ENCODE results near the gene CSNK1A1.
"Not testable (repeated sequence)": the region's sequence is repeated elsewhere in the genome, so short reads cannot be mapped to it uniquely, and the experiment has no call there.

Gene CSNK1A1
- total RNA-seq = 168 to 182 (median 171) reads per million in 3 donors

GRCh38 chr5:149551227-149552037, at the start of gene CSNK1A1:
Gene CSNK1A1 (minus strand): TSS chr5:149551439. CDS start chr5:149550964, 475 bp downstream.
- peak within 1 kb of the TSS; percentile 92 for H3K4me3 ChIP-seq (ENCODE audit: insufficient read depth, low read depth, low read length, poor library complexity, severe bottlenecking)
- peak; percentile 97 to 98 (median 98) for DNase-seq
- peak within 1 kb of the TSS; percentile 97 for H3K27ac ChIP-seq (ENCODE audit: insufficient read depth, low read length, poor library complexity, severe bottlenecking)
- peaks cover 10% of the 10 kb centered on the region for H3K36me3 ChIP-seq (ENCODE audit: control insufficient read depth, insufficient read depth, low read length)
- H3K9me3 ChIP-seq (ENCODE audit: control insufficient read depth, low read length) = no peaks in the 10 kb centered on the region
- peaks cover 16% of the 10 kb centered on the region for H3K4me1 ChIP-seq (ENCODE audit: control insufficient read depth, insufficient read depth, low read length, poor library complexity, severe bottlenecking)
- no peaks in the 10 kb centered on the region for H3K27me3 ChIP-seq (replicated peaks; ENCODE audit: control insufficient read depth, insufficient read depth, low read length, poor library complexity, severe bottlenecking)

GRCh38 chr5:149600932-149601331, 49.7 kb upstream of the CSNK1A1 start:
- no peaks in the 10 kb centered on the region for H3K36me3 ChIP-seq (ENCODE audit: control insufficient read depth, insufficient read depth, low read length)
- no peak overlapping the region for H3K4me3 ChIP-seq (ENCODE audit: insufficient read depth, low read depth, low read length, poor library complexity, severe bottlenecking)
- no peaks in the 10 kb centered on the region for H3K9me3 ChIP-seq (ENCODE audit: control insufficient read depth, low read length)
- H3K27me3 ChIP-seq (replicated peaks; ENCODE audit: control insufficient read depth, insufficient read depth, low read length, poor library complexity, severe bottlenecking) = no peaks in the 10 kb centered on the region
- H3K27ac ChIP-seq (ENCODE audit: insufficient read depth, low read length, poor library complexity, severe bottlenecking) = no peak overlapping the region
- DNase-seq = no peak
- no peaks in the 10 kb centered on the region for H3K4me1 ChIP-seq (ENCODE audit: control insufficient read depth, insufficient read depth, low read length, poor library complexity, severe bottlenecking)

DNA sequence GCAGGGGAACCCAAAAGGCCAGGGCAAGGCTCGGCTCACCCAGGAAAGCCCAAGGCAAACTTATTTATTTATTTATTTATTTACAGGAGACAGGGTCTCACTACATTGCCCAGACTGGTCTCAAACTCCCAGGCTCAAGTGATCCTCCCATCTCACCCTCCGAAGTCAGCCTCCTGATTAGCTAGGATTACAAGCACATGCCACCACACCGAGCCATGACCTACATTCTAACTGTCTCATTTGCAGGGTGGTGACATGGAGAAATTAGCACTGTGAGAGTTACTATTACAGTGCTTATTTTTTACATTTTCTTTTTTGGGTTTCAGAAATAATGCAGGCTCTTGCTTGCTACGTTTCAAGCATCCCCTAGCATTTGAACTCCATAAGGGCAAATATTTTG, 48.1 kb upstream of the CSNK1A1 start:
- no peak overlapping the region for H3K27ac ChIP-seq (ENCODE audit: insufficient read depth, low read length, poor library complexity, severe bottlenecking)
- no peak for DNase-seq
- H3K36me3 ChIP-seq (ENCODE audit: control insufficient read depth, insufficient read depth, low read length) = no peaks in the 10 kb centered on the region
- H3K9me3 ChIP-seq (ENCODE audit: control insufficient read depth, low read length) = no peaks in the 10 kb centered on the region
- H3K4me3 ChIP-seq (ENCODE audit: insufficient read depth, low read depth, low read length, poor library complexity, severe bottlenecking) = no peak overlapping the region
- no peaks in the 10 kb centered on the region for H3K27me3 ChIP-seq (replicated peaks; ENCODE audit: control insufficient read depth, insufficient read depth, low read length, poor library complexity, severe bottlenecking)
- H3K4me1 ChIP-seq (ENCODE audit: control insufficient read depth, insufficient read depth, low read length, poor library complexity, severe bottlenecking) = no peaks in the 10 kb centered on the region

- DNase-seq = no peak
- Histone ChIP-seq H3K27ac (ENCODE audit: insufficient read depth, low read length, poor library complexity, severe bottlenecking) (no peak overlapping the region), H3K4me1 (ENCODE audit: control insufficient read depth, insufficient read depth, low read length, poor library complexity, severe bottlenecking) (no peaks in the 10 kb centered on the region), H3K27me3 (replicated peaks; ENCODE audit: control insufficient read depth, insufficient read depth, low read length, poor library complexity, severe bottlenecking) (no peaks in the 10 kb centered on the region), H3K4me3 (ENCODE audit: insufficient read depth, low read depth, low read length, poor library complexity, severe bottlenecking) (no peak overlapping the region), H3K36me3 (ENCODE audit: control insufficient read depth, insufficient read depth, low read length) (no peaks in the 10 kb centered on the region), H3K9me3 (ENCODE audit: control insufficient read depth, low read length) (no peaks in the 10 kb centered on the region)
These were observed 47.7 kb upstream of the CSNK1A1 start for GRCh38 chr5:149598966-149599365.

- H3K9me3 ChIP-seq (ENCODE audit: control insufficient read depth, low read length); H3K27me3 ChIP-seq (replicated peaks; ENCODE audit: control insufficient read depth, insufficient read depth, low read length, poor library complexity, severe bottlenecking); DNase-seq; H3K4me1 ChIP-seq (ENCODE audit: control insufficient read depth, insufficient read depth, low read length, poor library complexity, severe bottlenecking); H3K36me3 ChIP-seq (ENCODE audit: control insufficient read depth, insufficient read depth, low read length); H3K27ac ChIP-seq (ENCODE audit: insufficient read depth, low read length, poor library complexity, severe bottlenecking); H3K4me3 ChIP-seq (ENCODE audit: insufficient read depth, low read depth, low read length, poor library complexity, severe bottlenecking): not testable (repeated sequence)
These were observed 47.0 kb upstream of the CSNK1A1 start for GRCh38 chr5:149598234-149598633.

- no peak overlapping the region for H3K27ac ChIP-seq (ENCODE audit: insufficient read depth, low read length, poor library complexity, severe bottlenecking)
- DNase-seq = no peak
- no peaks in the 10 kb centered on the region for H3K4me1 ChIP-seq (ENCODE audit: control insufficient read depth, insufficient read depth, low read length, poor library complexity, severe bottlenecking)
- H3K27me3 ChIP-seq (replicated peaks; ENCODE audit: control insufficient read depth, insufficient read depth, low read length, poor library complexity, severe bottlenecking) = no peaks in the 10 kb centered on the region
- no peaks in the 10 kb centered on the region for H3K9me3 ChIP-seq (ENCODE audit: control insufficient read depth, low read length)
- no peak overlapping the region for H3K4me3 ChIP-seq (ENCODE audit: insufficient read depth, low read depth, low read length, poor library complexity, severe bottlenecking)
- H3K36me3 ChIP-seq (ENCODE audit: control insufficient read depth, insufficient read depth, low read length) = no peaks in the 10 kb centered on the region
These were observed 46.4 kb upstream of the CSNK1A1 start for GRCh38 chr5:149597618-149598017.

DNA sequence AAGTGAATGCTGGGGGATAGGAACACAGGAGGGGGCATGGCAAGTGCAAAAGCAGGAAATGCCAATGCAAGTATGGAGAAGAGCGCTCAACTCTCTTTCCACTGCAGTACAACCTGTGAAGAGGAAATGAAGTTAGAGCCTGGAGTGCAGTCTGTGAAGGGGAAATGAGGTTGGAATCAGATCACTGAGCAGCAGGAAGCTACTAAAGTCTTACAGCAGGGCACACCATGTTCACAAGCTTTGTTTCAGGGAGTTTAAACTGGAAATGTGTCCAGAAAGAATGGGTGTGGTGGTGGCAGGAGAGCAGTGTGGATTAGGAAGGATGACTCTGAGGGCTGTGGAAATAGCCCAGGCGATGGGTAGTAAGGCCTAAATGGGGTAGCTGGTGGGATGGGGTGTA, 45.5 kb upstream of the CSNK1A1 start:
- Histone ChIP-seq H3K27ac (ENCODE audit: insufficient read depth, low read length, poor library complexity, severe bottlenecking) (no peak overlapping the region), H3K4me1 (ENCODE audit: control insufficient read depth, insufficient read depth, low read length, poor library complexity, severe bottlenecking) (no peaks in the 10 kb centered on the region), H3K27me3 (replicated peaks; ENCODE audit: control insufficient read depth, insufficient read depth, low read length, poor library complexity, severe bottlenecking) (no peaks in the 10 kb centered on the region), H3K36me3 (ENCODE audit: control insufficient read depth, insufficient read depth, low read length) (no peaks in the 10 kb centered on the region), H3K9me3 (ENCODE audit: control insufficient read depth, low read length) (no peaks in the 10 kb centered on the region), H3K4me3 (ENCODE audit: insufficient read depth, low read depth, low read length, poor library complexity, severe bottlenecking) (no peak overlapping the region)
- no peak for DNase-seq

DNA sequence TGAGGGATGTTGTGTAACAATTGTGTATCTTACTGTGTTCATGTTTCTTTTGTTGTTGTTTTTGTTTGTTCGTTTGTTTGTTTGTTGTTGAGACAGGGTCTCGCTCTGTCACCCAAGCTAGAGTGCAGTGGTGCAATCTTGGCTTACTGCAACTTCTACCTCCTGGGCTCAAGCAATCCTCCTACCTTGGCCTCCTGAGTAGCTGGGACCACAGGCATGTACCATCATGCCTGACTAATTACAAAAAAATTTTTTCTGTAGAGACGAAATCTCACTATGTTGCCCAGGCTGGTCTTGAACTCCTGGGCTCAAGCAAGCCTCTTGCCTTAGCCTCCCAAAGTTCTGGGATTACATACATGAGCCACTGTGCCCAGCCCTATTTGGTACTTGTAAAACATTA, 43.9 kb upstream of the CSNK1A1 start:
- not testable (repeated sequence) for DNase-seq; H3K27ac ChIP-seq (ENCODE audit: insufficient read depth, low read length, poor library complexity, severe bottlenecking); H3K4me1 ChIP-seq (ENCODE audit: control insufficient read depth, insufficient read depth, low read length, poor library complexity, severe bottlenecking); H3K9me3 ChIP-seq (ENCODE audit: control insufficient read depth, low read length); H3K36me3 ChIP-seq (ENCODE audit: control insufficient read depth, insufficient read depth, low read length); H3K27me3 ChIP-seq (replicated peaks; ENCODE audit: control insufficient read depth, insufficient read depth, low read length, poor library complexity, severe bottlenecking); H3K4me3 ChIP-seq (ENCODE audit: insufficient read depth, low read depth, low read length, poor library complexity, severe bottlenecking)

DNA sequence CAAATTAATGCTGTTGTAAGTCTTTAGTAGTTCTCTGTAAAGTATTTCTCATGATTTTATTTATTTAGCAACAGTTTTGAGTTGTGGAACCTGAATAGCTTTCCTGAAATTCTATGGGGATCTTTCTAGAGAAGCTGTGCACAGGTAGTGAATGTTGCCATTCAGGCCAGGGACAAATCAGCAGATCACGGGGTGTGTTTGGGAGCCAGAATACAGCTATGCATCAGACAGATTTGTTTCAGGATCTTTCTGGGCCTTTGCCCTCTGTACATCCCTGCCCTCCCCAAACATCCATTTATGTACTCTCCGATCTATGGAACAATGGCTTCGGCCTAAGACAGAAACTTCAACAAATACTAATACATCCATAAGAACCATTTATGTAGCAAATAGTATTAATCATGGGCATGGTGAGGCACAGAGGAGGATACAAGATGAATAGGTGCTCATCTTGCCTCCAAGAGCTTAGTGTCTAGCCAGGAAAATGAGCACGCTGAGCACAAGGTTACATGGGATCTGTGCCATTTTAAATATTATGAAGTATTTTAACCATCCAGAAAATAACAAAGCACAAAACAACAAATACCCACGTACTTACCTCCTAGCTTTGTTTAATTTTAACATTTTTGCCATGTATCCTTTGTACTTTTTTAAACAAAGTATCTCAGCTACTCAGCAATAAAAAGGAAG, 43.1 kb upstream of the CSNK1A1 start:
- Histone ChIP-seq H3K9me3 (ENCODE audit: control insufficient read depth, low read length) (no peaks in the 10 kb centered on the region), H3K36me3 (ENCODE audit: control insufficient read depth, insufficient read depth, low read length) (no peaks in the 10 kb centered on the region), H3K27ac (ENCODE audit: insufficient read depth, low read length, poor library complexity, severe bottlenecking) (no peak overlapping the region), H3K4me1 (ENCODE audit: control insufficient read depth, insufficient read depth, low read length, poor library complexity, severe bottlenecking) (no peaks in the 10 kb centered on the region), H3K4me3 (ENCODE audit: insufficient read depth, low read depth, low read length, poor library complexity, severe bottlenecking) (no peak overlapping the region), H3K27me3 (replicated peaks; ENCODE audit: control insufficient read depth, insufficient read depth, low read length, poor library complexity, severe bottlenecking) (no peaks in the 10 kb centered on the region)
- DNase-seq = no peak

- Histone ChIP-seq H3K4me3 (ENCODE audit: insufficient read depth, low read depth, low read length, poor library complexity, severe bottlenecking) (no peak overlapping the region), H3K27ac (ENCODE audit: insufficient read depth, low read length, poor library complexity, severe bottlenecking) (no peak overlapping the region), H3K27me3 (replicated peaks; ENCODE audit: control insufficient read depth, insufficient read depth, low read length, poor library complexity, severe bottlenecking) (no peaks in the 10 kb centered on the region), H3K36me3 (ENCODE audit: control insufficient read depth, insufficient read depth, low read length) (no peaks in the 10 kb centered on the region), H3K9me3 (ENCODE audit: control insufficient read depth, low read length) (no peaks in the 10 kb centered on the region), H3K4me1 (ENCODE audit: control insufficient read depth, insufficient read depth, low read length, poor library complexity, severe bottlenecking) (no peaks in the 10 kb centered on the region)
- DNase-seq = no peak
These were observed 42.1 kb upstream of the CSNK1A1 start for GRCh38 chr5:149593370-149593769.
